NCI-H146 (cell line): ENCODE data around the gene EXOG.

Source experiments
- DNase-seq: peaks from one replicate; lab custom pipeline; 2025; lab: John Stamatoyannopoulos, UW

Gene EXOG, protein sequence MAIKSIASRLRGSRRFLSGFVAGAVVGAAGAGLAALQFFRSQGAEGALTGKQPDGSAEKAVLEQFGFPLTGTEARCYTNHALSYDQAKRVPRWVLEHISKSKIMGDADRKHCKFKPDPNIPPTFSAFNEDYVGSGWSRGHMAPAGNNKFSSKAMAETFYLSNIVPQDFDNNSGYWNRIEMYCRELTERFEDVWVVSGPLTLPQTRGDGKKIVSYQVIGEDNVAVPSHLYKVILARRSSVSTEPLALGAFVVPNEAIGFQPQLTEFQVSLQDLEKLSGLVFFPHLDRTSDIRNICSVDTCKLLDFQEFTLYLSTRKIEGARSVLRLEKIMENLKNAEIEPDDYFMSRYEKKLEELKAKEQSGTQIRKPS

DNA sequence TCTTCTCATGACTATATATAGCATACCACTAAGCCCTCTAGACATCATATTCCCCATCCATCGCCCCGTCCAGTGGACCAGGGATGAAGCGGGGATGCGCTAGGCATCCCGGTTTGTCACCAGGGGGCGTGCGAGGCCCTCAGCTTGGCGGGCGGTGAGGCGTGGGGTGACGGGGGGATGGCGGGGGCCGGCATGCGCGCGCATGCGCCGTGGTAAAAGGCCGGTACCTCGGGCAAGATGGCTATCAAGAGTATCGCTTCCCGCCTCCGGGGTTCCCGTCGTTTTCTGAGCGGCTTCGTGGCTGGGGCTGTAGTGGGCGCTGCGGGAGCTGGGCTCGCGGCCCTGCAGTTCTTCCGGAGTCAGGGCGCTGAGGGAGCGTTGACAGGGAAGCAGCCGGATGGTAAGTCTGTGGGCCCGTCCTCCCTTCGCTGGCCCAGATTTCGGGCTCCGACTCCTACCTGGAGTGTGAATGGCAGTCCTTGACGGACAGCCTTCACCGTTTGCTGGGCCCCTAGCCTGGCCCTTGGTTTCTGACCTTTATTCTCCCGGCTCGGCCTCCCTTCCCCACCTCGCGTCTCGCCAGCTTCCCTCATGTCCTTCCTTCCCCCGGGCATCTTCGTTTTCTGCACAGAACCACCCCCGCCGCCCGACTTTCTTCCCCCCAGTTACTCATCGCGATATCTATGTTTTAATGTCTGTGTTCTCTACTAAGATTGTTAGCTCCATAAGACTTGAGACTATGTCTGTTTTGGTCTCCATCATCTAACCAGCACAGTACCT lies at the start of gene EXOG:
EXOG (plus strand) TSS at position 210 of the 780 bp plus-strand sequence; CDS start at position 238, 28 bp downstream.
- DNase-seq: peak; percentile 92

DNA sequence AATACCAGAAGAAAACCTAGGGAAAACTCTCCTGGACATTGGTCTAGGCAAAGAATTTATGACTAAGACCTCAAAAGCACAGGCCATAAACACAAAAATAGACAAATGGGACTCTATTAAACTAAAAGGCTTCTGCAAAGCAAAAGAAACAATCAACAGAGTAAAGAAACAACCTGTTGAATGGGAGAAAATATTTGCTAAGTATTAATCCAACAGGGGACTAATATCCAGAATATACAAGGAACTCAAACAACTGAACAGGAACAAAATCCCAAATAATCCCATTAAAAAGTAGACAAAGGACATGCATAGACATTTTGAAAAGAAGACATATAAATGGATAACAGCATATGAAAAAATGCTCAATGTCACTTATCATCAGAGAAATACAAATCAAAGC lies 49.3 kb upstream of the EXOG start:
- DNase-seq: no peak

DNA sequence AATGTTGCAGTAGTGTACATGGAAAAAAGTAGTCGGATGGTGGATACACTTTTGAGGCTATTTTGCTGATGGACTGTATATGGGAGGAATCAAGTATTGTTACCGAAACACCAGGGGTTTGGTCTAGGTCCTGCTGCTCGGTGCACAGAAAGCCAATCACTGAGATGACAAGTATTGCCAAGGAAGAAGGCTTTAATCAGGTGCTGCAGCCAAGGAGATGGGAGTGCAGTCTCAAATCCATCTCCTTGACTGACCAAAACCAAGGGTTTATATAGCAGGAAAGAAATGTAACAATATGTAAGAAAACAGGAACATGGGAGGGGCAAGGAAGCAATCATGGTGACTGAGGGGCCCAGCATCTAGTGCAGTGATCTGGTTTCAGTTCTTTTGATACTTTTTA lies 45.3 kb upstream of the EXOG start:
- no peak for DNase-seq

DNA sequence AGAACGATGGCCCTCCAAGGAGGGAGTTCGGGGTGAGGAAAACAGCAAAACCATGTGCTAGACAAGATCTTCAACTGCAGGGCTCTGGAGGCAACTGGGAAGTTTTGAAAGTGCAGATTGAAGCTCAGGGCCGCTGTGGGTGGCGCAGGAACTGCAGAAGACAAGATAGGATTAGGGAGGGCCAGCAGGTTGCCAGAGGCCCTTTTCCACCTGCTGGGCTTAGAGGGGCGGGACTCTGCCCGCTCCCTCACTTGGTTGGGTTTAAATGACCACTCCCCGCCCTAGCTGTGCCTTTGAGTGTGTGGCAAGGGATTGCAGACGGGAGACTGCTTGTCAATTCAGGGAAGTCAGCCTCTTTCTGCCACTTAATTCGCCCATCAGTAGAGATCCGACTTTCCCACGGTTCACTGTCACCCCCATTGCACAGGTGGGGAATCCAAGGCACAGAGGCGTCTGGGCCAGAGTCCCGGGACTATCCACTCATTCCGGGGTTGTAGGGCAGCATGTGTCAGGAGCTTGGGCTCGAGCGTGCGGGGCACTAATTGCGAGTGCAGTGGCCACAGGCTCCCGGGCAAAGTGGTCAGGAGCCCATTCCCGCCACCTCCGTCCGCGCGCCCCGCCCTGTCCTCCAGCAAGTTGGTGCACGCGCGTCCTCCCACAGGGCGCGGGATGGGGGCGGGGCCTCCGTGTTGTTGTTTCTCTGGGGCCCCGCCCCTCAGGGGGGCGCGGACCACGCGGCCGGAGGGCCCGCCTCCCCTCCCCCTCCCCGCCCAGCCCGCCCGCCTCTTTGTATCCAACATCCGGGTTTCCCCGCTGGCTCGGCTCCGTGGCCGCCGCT lies 42.8 kb upstream of the EXOG start, which contains the start of gene ACVR2B:
ACVR2B (plus strand) TSS at position 816 of the 838 bp plus-strand sequence. CDS start 433 bp downstream, outside the sequence.
- peak; percentile 86 for DNase-seq

DNA sequence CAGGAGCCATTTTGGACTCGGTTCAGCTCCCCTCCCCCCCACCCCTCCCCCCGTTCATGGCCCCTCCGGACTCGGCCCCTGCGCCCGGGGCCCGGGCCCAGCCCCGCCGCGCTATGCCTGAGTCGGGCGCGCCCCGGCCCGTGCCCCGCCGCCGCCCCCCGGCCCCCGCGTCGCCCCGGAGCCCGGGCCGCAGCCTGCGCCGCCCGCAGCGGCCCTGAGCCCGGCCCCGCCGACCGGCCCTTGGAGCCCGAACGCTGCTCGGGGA lies 42.3 kb upstream of the EXOG start:
- no peak for DNase-seq

DNA sequence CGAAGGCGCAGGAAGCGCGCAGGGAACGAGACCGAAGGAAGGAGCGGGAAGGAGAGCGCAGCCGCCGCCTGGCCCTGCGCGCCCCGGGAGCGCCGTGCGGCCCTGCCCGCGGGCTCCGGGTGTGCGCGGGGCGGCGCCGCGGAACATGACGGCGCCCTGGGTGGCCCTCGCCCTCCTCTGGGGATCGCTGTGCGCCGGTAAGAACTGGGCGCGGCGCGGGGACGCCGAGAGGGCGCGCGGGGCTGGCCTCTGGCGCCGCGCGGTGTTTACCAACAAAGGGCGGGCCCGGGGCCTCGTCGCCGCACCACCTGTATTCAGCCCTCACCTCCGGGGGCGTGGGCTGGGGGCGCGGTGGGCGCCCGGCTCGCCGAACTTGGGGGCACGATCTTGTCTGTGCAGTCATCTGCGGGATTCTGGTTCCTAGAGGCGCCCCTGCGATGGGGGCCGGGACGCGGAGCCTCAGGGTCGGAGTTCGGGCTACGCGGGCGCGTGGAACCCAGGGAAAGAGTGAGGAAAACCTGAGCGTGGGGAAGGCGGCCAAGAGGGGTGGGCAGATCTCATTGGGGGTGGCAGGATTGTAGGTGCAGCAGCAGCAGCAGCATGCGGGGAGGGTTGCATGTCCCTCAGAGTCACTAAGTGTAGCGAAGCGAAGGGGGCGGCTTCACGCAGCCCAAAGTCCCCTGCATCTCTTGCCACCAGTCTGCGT lies 41.8 kb upstream of the EXOG start:
- peak; percentile 46 for DNase-seq

DNA sequence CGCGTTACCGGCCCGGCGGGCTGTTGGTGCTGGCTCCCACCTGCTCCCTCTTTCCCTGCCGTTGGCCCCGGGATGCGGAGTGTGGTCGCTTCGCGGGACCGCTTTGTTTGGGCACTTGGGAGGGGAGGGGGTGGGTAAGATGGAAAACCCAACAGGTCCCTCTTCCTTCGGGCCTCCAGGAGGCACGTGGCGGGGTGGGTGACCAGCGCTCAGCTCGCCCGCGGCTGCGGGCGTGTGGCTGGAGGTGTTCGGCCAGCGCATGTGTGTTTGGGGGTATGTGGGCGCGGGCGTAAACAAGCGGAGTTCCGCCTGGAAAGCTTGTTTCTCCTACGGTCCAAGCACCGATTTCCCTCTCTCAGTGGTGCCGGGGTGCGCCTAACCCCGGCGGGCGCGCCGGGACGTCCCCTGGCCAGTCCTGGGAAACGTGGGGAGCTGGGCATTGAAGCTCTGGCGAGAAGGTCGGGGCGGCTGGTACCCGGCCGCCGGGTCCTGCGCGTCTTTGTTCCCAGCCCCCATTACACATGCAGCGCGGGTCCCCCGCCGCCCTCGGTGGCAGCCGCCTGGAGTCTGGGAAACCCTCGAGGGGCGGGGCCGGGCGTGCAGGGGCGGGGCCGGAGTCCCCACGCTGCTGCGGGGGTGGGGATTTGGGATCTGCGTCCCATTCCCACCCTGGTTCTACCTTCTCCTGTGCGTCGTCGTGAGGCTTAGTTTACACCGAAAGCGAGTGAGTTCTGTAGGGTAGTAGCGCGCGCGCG lies 41.1 kb upstream of the EXOG start:
- peak; percentile 83 for DNase-seq

DNA sequence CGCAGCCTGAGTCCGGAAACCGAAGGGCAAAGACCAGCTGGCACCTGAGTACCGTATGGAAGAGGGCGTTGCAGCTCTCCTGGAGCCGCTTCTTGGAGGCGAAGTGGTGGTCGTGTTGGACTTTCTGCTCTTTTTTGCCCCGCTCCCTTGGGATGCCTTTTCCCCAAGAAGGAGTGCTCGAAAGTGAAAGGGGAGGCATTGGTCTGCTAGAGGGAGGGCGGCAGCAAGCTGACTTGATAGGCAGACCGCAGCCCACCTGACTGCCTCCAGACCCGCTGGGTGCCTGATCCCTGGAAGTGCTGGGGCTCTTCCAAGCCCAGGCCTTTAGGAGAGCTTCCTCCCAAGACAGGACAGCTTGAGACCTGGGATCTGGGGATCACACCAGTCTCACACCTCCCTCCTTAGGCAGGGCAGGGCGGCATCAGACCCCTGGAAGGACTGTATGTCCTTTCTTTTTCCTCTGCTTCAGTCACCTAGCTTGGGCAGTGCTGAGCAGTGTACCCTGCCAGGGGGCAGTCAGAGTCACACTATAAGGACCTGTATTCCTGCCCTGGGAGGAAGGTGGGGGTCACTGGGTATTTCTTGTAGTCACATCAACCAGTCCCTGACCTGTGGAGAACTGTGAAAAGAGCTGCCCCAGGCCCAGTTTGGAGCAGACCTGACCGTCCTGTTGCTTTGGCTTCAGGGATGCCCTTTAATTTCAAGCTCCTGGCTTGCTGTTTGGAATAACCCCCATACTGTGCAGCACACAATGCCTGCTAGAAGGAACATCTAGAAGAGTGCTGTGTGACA lies 40.3 kb upstream of the EXOG start:
- no peak for DNase-seq

DNA sequence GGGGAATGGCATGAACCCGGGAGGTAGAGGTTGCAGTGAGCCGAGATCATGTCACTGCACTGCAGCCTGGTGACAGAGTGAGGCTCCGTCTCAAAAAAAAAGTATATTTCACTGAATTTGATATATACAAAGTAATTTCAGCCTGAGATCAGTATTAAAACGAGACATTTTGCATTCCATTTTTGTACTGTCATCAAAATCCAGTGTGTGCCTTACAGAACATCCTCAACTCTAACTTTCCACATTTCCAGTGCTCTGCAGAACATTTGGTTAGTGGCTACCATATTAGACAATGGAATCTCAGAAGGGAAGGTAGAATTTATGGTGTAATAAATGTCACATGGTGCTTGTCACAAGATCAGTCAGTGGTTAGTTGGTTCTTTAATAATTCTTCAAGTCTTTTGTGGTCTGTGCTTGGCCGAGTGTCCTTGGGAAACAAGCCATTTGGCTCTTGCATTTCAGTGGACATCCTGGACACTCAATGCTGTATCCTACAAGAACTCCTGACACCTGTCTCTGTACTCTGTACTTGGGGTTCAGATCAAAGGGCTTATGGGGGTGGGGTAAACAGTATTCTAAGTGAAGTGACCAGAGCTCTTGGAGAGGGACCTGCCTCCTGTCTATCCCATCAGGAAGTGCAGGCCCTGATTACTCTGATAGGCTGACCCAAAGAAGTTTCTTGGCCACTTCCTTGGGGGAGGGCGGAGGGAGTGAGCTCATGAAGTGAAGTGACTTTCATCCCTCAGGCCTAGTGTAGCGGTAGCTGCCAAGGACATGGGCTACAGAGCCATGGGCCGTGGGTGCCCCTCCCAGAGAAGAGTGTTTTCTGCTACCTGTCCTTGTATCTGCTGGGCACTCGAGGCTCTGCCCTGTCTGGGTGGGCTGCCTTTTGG lies 38.8 kb upstream of the EXOG start:
- DNase-seq: no peak

DNA sequence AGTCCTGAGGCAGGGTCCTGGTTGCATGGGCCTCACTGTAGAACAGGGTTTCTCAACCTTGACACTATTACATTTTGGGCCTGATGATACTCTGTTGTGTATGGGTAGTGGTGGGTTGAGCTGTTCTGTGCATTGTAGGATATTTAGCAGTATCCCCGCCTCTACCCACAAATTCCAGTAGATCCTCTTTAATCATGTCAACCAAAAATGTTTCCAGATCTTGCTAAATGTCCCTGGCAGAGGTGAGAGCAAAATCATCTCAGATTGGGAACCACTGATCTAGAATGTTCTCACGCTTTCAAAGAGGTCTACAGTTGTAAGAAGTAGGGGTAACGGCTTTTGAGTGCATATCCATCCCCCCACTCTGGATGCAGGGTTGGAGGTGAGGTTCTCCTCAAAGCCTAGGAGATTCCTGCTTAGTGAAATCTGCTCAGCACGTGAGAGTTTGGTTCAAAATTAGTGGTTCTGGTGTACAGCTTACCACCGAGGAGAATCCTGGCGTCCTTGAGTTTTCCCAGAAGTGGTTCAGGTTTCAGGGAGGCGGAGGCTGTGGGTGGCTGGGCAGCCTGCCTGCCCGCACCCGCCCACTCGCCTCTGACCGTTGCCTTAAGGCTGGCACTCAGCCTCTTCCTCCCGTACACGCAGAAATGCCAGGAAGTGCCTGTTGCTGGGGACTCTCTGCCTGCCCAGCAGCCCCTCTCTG lies 37.2 kb upstream of the EXOG start:
- DNase-seq: no peak

DNA sequence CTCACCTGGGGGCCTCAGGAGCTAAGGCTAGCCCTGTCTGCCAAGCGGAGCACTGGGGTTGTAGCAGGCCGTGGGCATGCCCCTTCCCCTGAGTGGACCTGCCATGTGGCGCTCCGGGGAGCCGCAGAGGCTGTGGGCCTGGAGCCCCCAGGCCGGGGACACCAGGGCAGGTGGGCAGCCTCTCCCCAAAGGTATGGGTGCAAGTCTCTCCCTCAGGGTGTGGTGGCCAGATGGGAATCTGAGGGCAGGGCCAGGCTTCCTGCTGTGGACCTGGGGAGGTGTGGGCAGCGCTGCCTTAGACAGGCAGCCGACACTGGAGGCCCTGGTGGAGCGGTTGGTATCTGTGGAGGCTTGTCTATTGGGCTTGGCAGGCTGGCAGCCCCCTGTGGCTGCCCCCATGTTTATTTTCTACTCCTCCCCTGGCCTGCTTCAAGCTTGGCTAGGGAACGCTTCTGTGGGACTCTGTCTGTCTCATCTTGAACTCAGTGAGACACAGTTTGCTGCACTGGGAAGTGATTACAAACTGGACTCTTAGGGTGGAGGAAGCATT lies 36.6 kb upstream of the EXOG start:
- DNase-seq: no peak

DNA sequence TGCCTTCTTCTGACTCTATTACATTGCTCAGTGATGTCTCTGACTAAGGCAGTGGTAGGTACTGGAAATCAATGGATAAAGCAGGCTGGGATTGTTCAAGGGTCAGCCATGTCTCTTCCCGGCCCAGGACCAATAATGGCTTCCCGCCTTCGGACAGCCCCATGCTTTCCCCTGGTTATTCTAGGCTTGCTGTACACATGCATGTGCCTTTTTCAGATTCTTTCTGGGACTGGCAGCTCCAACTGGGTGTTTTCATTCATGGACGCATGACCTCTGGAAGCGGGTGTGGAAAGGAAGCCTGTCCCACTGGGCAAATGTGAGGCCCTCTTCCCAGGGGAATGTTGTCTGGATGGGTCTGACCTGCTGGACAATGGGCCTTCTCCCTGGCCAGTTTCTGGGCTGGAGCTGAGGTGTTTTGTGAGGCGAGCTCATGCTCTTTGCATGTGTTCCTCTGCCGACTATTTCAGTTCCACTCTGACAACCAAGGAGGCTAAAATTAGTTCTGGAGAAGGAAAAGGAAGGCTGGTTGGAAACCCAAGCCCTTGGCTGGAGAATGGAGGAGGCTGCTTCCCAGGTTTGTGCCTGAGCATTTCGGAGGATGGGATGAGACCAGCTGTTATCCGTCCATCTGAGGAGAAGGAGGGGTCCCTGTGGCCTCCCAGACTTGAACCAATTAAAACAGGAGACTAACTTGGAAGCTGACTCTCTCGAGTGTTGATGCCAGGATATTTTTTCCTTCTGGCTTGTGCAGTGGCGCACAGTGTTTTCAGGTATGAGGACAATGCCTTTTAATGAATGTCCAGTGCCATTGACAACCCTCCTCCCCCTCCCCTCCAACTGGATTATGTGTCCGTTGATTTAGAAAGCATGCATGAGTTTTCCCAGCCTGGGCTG lies 35.5 kb upstream of the EXOG start:
- DNase-seq: no peak

DNA sequence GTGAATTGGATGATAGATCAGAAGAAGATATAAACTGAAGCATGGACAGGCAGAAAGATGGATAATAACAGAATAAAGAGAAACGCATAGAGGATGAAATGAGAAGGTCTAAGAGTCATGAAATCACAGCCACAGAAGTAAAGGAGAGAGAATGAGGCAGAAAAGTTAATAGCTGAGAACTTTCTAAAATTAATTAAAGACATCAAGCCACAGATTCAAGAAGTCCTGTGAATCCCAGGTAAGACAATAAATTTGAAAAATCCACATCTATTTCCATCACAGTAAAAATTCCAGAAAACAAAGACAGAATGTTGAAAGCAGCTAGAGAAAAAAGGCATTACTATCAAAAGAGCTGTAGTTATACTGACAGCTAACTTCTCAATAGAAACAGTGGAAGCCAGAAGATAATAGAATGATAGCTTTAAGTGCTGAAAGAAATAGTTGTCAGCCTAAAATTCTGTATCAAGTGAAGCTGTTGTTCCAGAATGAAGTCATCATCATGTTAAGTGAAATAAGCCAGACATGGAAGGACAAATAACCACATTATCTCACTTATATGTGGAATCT lies 30.5 kb upstream of the EXOG start:
- no peak for DNase-seq

DNA sequence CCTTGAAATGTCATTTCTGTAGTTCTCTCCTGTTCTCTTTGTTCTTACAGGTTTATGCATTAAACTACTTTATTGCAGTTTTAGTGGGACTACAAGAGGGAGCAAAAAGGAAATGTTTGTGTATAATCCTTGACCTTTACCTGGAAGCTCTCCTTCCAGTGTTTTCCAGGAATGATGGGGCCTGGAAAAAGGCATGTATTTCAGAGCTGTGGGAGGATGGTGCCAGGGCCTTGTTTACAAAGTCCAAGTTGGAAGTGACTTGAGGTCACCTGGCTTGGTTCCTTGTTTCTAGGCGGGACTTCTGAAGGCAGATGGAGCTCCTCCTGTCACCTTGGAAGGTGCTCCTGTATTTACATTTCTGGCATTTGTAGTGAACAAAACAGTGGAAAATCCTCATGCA lies 27.4 kb upstream of the EXOG start:
- no peak for DNase-seq

DNA sequence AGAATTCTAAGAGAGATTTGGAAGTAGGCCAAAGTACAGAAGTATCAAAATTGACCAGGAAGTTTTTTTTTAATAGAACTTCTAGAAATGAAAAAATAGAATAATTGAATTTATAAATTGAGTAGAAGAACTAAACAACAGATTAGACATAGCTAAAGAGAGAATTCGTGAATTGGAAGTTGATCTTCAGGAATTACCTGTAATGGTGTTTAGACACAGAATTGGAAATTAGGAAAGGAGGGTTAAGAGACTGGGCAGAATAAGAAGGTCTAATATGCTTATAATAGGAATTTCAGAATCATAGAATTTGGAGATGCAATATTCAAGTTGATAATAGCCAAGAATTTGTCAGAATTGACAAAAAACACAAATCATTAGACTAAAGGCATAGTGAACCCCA lies 26.3 kb upstream of the EXOG start:
- no peak for DNase-seq

DNA sequence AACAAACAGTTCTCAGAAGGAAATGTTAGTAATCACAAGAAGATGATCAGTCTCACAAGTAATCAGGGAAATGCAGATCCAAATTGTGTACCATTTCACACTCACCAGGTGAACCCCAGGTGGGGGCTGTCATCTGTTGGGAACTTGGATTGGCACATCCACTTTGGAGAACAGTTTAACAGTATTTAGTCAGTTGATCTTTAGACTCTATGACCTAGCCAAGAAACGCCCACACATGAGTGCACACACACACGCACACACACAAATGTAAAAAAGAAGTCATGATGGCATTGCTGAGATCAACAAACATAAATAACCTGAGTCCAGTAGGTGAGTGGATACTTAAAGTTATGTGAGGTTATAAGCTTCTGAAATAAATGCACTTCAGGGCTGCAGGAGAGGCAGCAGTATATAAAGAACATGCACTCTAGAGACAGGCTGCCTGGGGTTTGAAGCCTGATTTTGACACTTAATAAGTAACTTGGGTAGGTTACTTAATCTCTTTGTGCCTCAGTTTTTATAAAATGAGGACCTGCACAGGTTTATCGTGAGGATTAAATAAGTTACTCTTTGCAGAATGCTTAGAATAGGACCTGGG lies 24.8 kb upstream of the EXOG start:
- DNase-seq: no peak

DNA sequence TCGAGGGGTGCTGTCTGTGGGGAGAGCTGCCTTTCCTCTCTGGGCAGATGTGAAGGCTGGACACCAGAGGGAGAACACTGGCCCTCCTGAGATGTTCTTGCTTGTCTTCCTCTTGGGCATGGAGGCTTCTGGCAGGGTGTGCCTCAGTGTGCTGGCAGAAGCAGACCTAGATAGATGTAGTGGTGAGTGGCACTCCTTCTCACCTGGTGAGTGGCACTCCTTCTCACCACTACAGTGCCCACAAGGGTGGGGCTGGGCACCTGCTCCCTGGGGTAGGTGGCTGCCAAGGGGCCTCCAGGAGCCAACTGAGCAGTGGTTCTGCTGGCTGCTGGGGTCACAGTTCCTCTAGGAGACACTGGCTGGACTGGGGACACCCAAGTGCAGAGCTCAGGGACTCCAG lies 23.8 kb upstream of the EXOG start:
- DNase-seq: no peak
